Measurements from ENCODE around the gene HNRNPU.

HNRNPU gene

GRCh38 chr1:244858357-244858756, 6.0 kb downstream of the HNRNPU start:
- no peak overlapping the region for H3K4me3 ChIP-seq (replicated peaks in 1 of 2; ENCODE audit: low read depth in 2 of 2, low read length in 2 of 2)
- TF ChIP-seq, protein P1, sequence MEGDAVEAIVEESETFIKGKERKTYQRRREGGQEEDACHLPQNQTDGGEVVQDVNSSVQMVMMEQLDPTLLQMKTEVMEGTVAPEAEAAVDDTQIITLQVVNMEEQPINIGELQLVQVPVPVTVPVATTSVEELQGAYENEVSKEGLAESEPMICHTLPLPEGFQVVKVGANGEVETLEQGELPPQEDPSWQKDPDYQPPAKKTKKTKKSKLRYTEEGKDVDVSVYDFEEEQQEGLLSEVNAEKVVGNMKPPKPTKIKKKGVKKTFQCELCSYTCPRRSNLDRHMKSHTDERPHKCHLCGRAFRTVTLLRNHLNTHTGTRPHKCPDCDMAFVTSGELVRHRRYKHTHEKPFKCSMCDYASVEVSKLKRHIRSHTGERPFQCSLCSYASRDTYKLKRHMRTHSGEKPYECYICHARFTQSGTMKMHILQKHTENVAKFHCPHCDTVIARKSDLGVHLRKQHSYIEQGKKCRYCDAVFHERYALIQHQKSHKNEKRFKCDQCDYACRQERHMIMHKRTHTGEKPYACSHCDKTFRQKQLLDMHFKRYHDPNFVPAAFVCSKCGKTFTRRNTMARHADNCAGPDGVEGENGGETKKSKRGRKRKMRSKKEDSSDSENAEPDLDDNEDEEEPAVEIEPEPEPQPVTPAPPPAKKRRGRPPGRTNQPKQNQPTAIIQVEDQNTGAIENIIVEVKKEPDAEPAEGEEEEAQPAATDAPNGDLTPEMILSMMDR (IDR thresholded peaks at IDR 0.05; ENCODE audit: low read depth, low read length) = no peak
- DNase-seq (ENCODE audit: low read depth in 2 of 2) = no peak

GRCh38 chr1:244857761-244858160, 6.6 kb downstream of the HNRNPU start:
- no peak for DNase-seq (ENCODE audit: low read depth in 2 of 2)
- TF ChIP-seq, protein P1 (IDR thresholded peaks at IDR 0.05; ENCODE audit: low read depth, low read length) = no peak

GRCh38 chr1:244854865-244855578, 9.3 kb downstream of the HNRNPU start:
- TF ChIP-seq, protein P1 (IDR thresholded peaks at IDR 0.05; ENCODE audit: low read depth, low read length) = no peak
- H3K4me3 ChIP-seq (replicated peaks in 1 of 2; ENCODE audit: low read depth in 2 of 2, low read length in 2 of 2) = no peak overlapping the region
- DNase-seq (ENCODE audit: low read depth in 2 of 2) = no peak

More at GRCh38 chr1:244857761-244858160, 6.6 kb downstream of the HNRNPU start:
- H3K4me3 ChIP-seq (replicated peaks in 1 of 2; ENCODE audit: low read depth in 2 of 2, low read length in 2 of 2) = no peak overlapping the region

GRCh38 chr1:244854166-244854565, 10.2 kb downstream of the HNRNPU start:
- DNase-seq (ENCODE audit: low read depth in 2 of 2) = no peak
- TF ChIP-seq, protein P1 (IDR thresholded peaks at IDR 0.05; ENCODE audit: low read depth, low read length) = no peak
- H3K4me3 ChIP-seq (replicated peaks in 1 of 2; ENCODE audit: low read depth in 2 of 2, low read length in 2 of 2) = no peak overlapping the region

GRCh38 chr1:244852694-244853093, 11.6 kb downstream of the HNRNPU start:
- TF ChIP-seq, protein P1 (IDR thresholded peaks at IDR 0.05; ENCODE audit: low read depth, low read length) = no peak
- DNase-seq (ENCODE audit: low read depth in 2 of 2) = no peak
- no peak overlapping the region for H3K4me3 ChIP-seq (replicated peaks in 1 of 2; ENCODE audit: low read depth in 2 of 2, low read length in 2 of 2)

- TF ChIP-seq, protein P1 (IDR thresholded peaks at IDR 0.05; ENCODE audit: low read depth, low read length) = no peak
- DNase-seq (ENCODE audit: low read depth in 2 of 2) = no peak
- H3K4me3 ChIP-seq (replicated peaks in 1 of 2; ENCODE audit: low read depth in 2 of 2, low read length in 2 of 2) = no peak overlapping the region
These were observed 12.7 kb downstream of the HNRNPU start for GRCh38 chr1:244851546-244852231.

Measured in cardiac fibroblast (primary cell).